ENCODE results near the gene CCDC80. TPM values are rescaled to one million over a fixed set of nuclear protein-coding genes. Genes with fewer than 3 reads are reported as not detected.
A peak's percentile ranks its signal among the peaks of the same experiment; 100 is the strongest.

CCDC80 gene
- total and polyA plus RNA-seq, 8 donors, result 42.7 to 247 (median 81.4) TPM

DNA sequence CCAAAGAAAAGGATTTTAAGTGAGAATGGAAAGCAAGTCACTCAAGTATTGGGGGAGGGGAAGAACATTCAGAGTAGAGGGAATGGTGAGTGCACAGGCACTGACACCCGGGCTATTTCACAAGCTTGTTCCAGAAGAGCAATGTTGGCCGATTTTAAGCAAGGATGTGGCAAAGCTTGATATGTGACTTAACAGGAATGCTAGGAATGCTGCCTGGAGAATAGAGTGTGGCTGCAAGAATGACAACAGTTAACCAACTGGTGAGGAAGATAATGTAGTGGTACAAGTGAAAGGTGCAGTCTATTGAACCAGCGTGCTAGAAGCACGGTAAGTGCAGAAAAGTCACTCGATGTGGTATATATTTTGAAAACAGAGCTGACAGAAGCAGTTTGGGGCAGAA lies 6.2 kb upstream of the CCDC80 start:
- Histone ChIP-seq H3K4me1 (peaks cover 9 to 30% of the 10 kb centered on the region in 2 donors), H3K27me3 (no peaks in the 10 kb centered on the region), H3K27ac (no peak overlapping the region), H3K4me3 (no peak overlapping the region), H3K36me3 (no peaks in the 10 kb centered on the region), H3K9me3 (no peaks in the 10 kb centered on the region)
- peak; percentile 53 for ATAC-seq
- TF ChIP-seq, protein P1, sequence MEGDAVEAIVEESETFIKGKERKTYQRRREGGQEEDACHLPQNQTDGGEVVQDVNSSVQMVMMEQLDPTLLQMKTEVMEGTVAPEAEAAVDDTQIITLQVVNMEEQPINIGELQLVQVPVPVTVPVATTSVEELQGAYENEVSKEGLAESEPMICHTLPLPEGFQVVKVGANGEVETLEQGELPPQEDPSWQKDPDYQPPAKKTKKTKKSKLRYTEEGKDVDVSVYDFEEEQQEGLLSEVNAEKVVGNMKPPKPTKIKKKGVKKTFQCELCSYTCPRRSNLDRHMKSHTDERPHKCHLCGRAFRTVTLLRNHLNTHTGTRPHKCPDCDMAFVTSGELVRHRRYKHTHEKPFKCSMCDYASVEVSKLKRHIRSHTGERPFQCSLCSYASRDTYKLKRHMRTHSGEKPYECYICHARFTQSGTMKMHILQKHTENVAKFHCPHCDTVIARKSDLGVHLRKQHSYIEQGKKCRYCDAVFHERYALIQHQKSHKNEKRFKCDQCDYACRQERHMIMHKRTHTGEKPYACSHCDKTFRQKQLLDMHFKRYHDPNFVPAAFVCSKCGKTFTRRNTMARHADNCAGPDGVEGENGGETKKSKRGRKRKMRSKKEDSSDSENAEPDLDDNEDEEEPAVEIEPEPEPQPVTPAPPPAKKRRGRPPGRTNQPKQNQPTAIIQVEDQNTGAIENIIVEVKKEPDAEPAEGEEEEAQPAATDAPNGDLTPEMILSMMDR (IDR thresholded peaks at IDR 0.05), result no peak
- intact Hi-C loops (cut with DNase I), result loop anchor here in 1 of 2 donors (10.0 kb wide), 1 partner anchor 168 kb away; no protein-coding TSS in a partner anchor
- DNase-seq, result no peak

DNA sequence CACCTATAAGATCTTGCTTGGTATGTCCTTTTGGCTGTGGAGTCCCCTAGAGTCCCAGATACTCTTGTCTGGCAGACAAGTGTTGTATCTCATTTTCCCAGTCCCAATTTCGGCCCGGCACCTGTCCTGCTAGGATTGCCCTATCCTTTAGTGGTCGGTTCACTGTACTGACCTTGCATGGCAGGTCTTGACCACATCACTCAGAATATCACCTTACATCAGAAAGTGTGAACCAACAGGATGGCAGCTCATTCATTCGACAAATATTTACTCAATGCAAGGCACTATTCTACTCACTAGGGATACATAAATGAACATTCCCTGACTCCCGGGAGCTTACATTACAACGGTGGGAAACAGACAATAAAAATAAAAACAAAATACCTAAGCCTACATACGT lies 5.7 kb upstream of the CCDC80 start:
- Histone ChIP-seq H3K36me3 (no peaks in the 10 kb centered on the region), H3K4me3 (no peak overlapping the region), H3K27me3 (no peaks in the 10 kb centered on the region), H3K9me3 (no peaks in the 10 kb centered on the region), H3K27ac (no peak overlapping the region), H3K4me1 (peaks cover 9 to 34% of the 10 kb centered on the region in 2 donors)
- TF ChIP-seq, protein P1 (IDR thresholded peaks at IDR 0.05), result no peak
- intact Hi-C loops (cut with DNase I), result loop anchor here in 1 of 2 donors (10.0 kb wide), 1 partner anchor 168 kb away; no protein-coding TSS in a partner anchor
- DNase-seq, result no peak
- ATAC-seq, result no peak

DNA sequence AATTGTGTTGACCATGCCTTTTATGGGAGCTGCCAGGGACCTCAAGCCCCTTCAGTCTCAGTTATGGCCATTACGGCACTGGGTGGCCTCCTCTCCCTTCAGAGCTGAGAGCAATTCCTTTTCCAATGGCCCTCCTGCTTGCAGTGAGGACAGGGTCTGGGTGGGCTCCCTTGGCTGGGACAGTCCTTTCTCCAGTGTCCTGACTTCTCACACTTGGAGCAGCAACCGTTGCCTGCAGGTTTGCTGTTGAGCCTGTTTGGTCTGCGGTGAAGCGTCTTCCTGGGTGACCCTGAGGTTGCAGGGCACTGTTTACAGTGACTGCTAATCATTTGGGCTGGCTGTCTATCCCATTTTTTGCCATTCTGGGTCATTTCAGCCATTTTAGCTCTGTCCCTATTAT lies 3.5 kb upstream of the CCDC80 start:
- TF ChIP-seq, protein P1 (IDR thresholded peaks at IDR 0.05), result no peak
- Histone ChIP-seq H3K27me3 (no peaks in the 10 kb centered on the region), H3K36me3 (no peaks in the 10 kb centered on the region), H3K27ac (no peak overlapping the region), H3K9me3 (no peaks in the 10 kb centered on the region), H3K4me1 (peaks cover 12 to 47% of the 10 kb centered on the region in 2 donors), H3K4me3 (no peak overlapping the region)
- no peak for ATAC-seq
- DNase-seq, result no peak
- intact Hi-C loops (cut with DNase I), result loop anchor here in 1 of 2 donors (10.0 kb wide), 1 partner anchor 170 kb away; no protein-coding TSS in a partner anchor

DNA sequence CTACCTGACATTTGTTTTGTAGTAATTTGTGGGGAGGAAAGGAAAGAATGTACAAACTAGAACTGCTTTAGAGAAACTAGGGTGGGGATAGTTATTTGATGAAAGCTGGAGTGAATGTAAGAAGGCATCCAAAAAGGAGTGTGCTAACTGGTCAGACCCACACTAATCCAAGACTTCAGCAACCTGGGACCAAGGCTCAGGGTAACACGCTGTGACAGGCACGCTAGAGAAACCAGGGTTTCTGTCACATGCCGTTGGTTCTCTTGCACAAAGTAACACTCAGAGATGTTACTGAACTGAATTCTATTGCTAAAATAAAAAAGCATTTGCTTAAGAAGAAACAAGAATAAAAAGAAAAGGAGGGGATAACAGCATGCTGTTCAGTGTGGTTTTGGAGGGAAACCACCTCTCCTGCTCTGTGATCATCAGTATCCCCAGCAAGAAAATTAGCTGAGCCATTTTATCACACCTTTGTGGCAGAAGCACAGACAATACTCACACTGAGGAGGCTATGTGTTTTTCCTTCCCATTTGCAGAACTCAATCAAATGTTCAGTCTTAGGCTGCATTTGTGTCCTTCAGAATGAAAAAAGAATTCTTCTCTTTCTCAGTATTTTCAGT lies 2.8 kb upstream of the CCDC80 start:
- H3K4me3 ChIP-seq, result no peak overlapping the region
- no peak overlapping the region for H3K27ac ChIP-seq
- H3K27me3 ChIP-seq, result no peaks in the 10 kb centered on the region
- peaks cover 12 to 47% of the 10 kb centered on the region in 2 donors for H3K4me1 ChIP-seq
- TF ChIP-seq, protein P1 (IDR thresholded peaks at IDR 0.05), result no peak
- H3K36me3 ChIP-seq, result no peaks in the 10 kb centered on the region
- no peaks in the 10 kb centered on the region for H3K9me3 ChIP-seq
- DNase-seq (no peak), ATAC-seq (no peak)
- intact Hi-C loops (cut with DNase I), result loop anchor here in 1 of 2 donors (10.0 kb wide), 1 partner anchor 171 kb away; no protein-coding TSS in a partner anchor

DNA sequence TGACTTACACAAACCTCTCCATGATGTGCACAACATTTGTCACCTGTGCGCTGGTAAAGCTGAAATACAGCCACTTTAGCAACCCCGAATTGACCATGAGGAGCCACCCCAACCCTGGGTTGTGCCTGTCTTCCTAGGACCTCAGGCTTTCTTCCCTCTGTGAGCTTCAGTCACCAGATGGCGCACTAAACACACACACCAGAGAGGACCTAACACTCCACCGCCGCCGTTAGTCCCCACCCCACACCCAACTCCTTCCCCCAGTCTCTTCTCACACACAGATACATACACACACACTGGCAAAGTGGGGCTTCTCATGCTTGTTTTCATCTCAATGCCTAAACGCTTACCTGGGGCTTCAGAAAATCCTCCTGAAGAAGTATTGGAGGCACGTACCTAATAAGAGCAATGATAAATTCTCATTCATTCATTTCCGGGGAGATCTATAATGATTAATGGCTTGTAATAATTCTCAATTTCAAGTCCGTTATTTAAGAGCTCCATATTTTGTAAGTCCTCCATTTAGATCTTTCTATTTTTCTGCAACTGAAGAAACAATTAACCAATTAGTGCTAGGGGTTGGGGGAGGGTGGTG lies 2.1 kb upstream of the CCDC80 start:
- no peaks in the 10 kb centered on the region for H3K27me3 ChIP-seq
- TF ChIP-seq, protein P1 (IDR thresholded peaks at IDR 0.05), result peak; percentile 73 to 81
- no peaks in the 10 kb centered on the region for H3K9me3 ChIP-seq
- ATAC-seq (peak; percentile 90), DNase-seq (peak; percentile 81 to 90 (median 84))
- no peaks in the 10 kb centered on the region for H3K36me3 ChIP-seq
- intact Hi-C loops (cut with DNase I), result loop anchor here in 1 of 2 donors (10.0 kb wide), 1 partner anchor 172 kb away; no protein-coding TSS in a partner anchor
- no peak overlapping the region for H3K27ac ChIP-seq
- peaks cover 12 to 46% of the 10 kb centered on the region in 2 donors for H3K4me1 ChIP-seq
- no peak overlapping the region for H3K4me3 ChIP-seq
